A673 (cell line): ENCODE results near the gene CKAP2L.

ENCODE experiments used
- EZH2 ChIP-seq: fragments of 200-600 bp; sonication (generic); IDR thresholded peaks from 2 replicates; pipeline ENCODE4 v1.6.1; 2017; ENCODE audit warnings: borderline replicate concordance, low read depth, mild to moderate bottlenecking, mixed read lengths, antibody characterized with exemption, low read length; ENCODE audit not compliant: poor library complexity, severe bottlenecking
- TF ChIP-seq, protein P1 (sequence below): fragments of 300-800, 200-600 bp; sonication (generic); conservative IDR thresholded peaks from 2 replicates; pipeline ENCODE4 v1.5.1; 2017; ENCODE audit warnings: low read depth, mild to moderate bottlenecking, antibody characterized with exemption, low read length, moderate library complexity, mixed read lengths

DNA sequence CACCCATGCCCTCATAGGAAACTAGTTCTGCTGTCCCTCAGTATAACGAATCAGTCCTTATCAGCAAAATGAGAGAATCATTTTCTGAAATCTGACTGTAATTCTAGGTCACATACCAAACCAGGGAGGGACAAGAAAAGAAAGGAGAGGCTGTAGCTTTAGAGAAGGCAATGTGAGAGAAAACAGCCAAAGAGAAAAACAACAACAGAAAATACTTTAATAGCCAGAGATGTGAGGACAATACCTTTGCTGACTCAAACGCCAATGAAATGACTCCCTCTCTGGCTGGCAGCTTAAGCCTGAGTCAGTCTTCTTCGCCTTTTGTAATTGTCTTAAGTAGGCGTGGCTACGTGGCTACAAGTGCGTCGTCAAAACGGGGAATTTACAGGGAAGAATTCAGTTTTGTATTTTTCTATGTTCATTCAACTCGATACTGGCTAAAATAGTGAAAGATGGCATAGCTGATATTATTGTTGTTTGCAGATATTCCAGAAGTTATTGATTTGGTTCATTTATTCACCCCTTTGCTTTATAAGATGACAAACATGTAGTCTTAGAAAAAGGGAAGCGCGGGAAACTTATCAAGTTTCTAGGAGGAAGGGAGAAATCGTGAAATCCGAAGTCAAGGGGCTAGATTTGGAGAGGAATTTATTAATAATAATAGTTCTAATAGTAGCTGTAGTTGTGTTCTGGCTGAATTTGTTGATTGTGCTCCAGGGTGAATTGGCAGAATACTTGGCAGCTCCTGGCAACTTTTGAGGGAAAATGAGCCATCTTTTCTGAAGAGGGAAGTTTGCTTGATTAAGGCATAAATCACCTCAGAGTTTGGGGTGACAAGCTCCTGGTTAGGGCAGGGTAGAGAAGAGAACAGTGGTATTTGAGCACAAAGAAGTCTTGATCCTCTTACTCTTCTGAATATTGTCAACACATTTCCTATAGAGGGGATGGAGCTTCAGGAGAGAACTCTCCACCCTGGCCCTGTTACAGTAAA lies 20.1 kb upstream of the CKAP2L start, which contains the start of gene IL1A:
- TF ChIP-seq, protein P1, sequence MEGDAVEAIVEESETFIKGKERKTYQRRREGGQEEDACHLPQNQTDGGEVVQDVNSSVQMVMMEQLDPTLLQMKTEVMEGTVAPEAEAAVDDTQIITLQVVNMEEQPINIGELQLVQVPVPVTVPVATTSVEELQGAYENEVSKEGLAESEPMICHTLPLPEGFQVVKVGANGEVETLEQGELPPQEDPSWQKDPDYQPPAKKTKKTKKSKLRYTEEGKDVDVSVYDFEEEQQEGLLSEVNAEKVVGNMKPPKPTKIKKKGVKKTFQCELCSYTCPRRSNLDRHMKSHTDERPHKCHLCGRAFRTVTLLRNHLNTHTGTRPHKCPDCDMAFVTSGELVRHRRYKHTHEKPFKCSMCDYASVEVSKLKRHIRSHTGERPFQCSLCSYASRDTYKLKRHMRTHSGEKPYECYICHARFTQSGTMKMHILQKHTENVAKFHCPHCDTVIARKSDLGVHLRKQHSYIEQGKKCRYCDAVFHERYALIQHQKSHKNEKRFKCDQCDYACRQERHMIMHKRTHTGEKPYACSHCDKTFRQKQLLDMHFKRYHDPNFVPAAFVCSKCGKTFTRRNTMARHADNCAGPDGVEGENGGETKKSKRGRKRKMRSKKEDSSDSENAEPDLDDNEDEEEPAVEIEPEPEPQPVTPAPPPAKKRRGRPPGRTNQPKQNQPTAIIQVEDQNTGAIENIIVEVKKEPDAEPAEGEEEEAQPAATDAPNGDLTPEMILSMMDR, result no peak
- TF ChIP-seq EZH2, result no peak
